GM20000 (cell line): ENCODE data around the gene SVBP.

Experiments used
- DNase-seq: peaks from one replicate; pipeline ENCODE4 v3.0.0; 2012; ENCODE audit warnings: low spot score
- TF ChIP-seq, protein P1 (sequence below): IDR thresholded peaks from 2 replicates; pipeline ENCODE4 v1.5.1; 2012; ENCODE audit warnings: mild to moderate bottlenecking, control low read depth; ENCODE audit errors: extremely low read depth, missing control alignments

Gene SVBP

GRCh38 chr1:42846257-42847110 is 29.3 kb upstream of the SVBP start, which contains the start of gene ZNF691:
ZNF691 (plus strand) TSS chr1:42846613; CDS start chr1:42849659, 3,046 bp downstream.
- TF ChIP-seq, protein P1, sequence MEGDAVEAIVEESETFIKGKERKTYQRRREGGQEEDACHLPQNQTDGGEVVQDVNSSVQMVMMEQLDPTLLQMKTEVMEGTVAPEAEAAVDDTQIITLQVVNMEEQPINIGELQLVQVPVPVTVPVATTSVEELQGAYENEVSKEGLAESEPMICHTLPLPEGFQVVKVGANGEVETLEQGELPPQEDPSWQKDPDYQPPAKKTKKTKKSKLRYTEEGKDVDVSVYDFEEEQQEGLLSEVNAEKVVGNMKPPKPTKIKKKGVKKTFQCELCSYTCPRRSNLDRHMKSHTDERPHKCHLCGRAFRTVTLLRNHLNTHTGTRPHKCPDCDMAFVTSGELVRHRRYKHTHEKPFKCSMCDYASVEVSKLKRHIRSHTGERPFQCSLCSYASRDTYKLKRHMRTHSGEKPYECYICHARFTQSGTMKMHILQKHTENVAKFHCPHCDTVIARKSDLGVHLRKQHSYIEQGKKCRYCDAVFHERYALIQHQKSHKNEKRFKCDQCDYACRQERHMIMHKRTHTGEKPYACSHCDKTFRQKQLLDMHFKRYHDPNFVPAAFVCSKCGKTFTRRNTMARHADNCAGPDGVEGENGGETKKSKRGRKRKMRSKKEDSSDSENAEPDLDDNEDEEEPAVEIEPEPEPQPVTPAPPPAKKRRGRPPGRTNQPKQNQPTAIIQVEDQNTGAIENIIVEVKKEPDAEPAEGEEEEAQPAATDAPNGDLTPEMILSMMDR = peak; percentile 17
- DNase-seq = peak; percentile 93

GRCh38 chr1:42845866-42846256 is 28.7 kb upstream of the SVBP start:
- TF ChIP-seq, protein P1 = no peak
- peak; percentile 18 for DNase-seq

DNA sequence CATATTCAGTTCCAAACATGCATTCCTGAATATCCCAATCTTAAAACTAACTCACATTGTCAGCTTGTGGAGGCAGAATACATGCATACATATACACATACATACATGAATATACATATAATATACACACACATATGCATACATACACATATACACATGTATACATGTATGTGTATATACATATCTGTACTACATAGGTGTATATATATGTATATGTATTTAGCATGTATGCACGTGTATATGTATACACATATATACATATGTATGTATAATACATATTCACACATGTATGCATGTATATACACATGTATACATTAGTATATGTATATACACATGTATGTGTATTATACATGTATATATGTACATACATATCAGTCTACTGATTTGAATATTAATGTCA is 28.0 kb upstream of the SVBP start:
- TF ChIP-seq, protein P1 = no peak

DNA sequence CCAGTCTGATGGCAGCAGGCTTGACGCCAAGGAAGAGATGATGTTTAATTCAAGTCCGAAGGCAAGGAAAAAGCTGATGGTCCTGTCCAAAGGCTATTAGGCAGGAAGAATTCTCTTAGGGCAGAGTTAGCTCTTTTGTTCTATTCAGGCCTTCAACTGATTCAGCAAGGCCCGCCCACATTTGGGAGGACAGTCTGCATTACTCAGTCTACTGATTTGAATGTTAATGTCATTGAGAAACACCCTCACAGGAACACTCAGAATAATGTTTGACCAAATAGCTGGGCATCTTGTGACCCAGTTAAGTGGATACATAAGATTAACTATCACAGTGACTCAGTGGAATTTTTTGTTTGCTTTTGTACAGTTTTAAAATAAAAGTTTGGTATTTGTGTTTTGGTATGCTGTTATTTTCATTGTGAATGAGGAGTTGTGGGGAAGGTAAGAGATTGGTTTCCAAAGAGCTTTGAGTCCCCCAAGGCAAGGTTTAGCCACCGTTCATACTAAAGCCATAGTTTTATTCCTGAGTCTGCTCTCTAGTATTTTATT is 27.5 kb upstream of the SVBP start:
- DNase-seq = no peak
- TF ChIP-seq, protein P1 = no peak

More for the DNA sequence above, 28.0 kb upstream of the SVBP start:
- no peak for DNase-seq

- TF ChIP-seq, protein P1 = no peak
Measured at GRCh38 chr1:42841440-42842147, 24.4 kb upstream of the SVBP start.

DNA sequence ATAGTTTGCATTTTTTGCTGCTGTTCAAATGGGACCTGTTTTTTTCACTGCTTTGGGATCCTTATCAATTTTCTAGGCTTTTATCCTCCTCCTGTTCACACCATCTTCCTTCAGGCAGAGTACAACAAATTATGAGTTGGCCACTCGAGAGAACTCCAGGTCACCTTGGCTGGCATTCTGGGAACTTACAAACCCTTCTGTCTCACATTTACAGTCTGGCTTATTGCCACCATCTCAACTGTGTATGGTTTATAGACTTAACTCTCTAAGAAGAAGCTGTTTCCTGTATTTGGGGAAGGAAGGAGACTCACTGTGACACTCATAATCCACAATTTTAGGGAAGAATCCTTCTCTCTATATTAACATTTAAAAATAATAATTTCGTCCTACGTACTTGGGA is 23.8 kb upstream of the SVBP start:
- TF ChIP-seq, protein P1 = no peak
- no peak for DNase-seq

More at GRCh38 chr1:42841440-42842147, 24.4 kb upstream of the SVBP start:
- no peak for DNase-seq

DNA sequence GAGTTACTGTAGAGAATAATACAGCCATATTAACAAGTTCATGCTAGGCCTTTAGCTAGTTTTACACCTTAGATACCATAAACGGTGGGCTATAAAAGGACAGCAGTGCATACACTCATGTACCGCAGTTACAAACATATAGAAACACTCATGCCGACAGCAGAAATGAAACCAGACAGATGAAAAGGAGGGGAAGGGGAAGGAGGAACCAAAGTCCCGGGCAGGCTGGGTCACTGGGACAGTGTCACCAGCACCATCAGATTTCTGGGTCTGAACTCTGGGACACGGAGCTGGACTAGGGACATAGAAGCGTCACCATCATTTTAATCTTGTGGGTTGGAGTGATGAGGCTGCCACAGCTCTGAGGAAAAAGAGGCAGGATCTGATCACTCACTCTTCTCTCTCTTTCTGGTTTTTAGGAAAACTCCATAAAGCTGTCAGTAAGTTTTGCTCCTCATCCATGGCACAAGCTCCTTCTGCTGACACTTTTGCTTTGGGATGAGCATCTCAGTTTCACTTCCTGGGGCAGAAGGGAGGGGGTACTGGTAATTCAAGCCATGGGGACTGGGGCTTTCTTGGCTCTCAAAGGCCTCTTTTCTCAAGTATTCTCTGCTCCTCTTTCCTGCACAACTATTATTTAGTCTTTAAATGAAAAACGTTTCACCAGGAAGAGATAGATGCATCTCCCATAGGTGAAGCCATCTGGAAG is 21.4 kb upstream of the SVBP start:
- DNase-seq = peak; percentile 25
- TF ChIP-seq, protein P1 = no peak
